Tibial nerve (tissue), 3 donors: ENCODE data around the gene CGN.

Source experiments
- CTCF ChIP-seq, 5 experiments: fragments of 200-600 bp in 3 of 5; fragments of 450-650 bp in 2 of 5; sonication (generic) in 3 of 5; IDR thresholded peaks; one replicate each; pipeline ENCODE4 v1.5.1; 2016 to 2019; ENCODE audit warnings: antibody characterized with exemption in 5 of 5, mild to moderate bottlenecking in 3 of 5, moderate library complexity in 2 of 5
- POLR2A ChIP-seq, 2 donors: fragments of 450-650 bp; IDR thresholded peaks; one replicate each; pipeline ENCODE4 v1.6.1; 2017; ENCODE audit warnings: antibody characterized with exemption in 2 of 2, mild to moderate bottlenecking in 2 of 2, moderate library complexity in 2 of 2

GRCh38 chr1:151526735-151527525 lies 15.7 kb downstream of the CGN start:
- no peak for TF ChIP-seq CTCF (IDR thresholded peaks at IDR 0.05)
- no peak for TF ChIP-seq POLR2A (IDR thresholded peaks at IDR 0.05)
